Middle frontal gyrus (tissue), 1 donor: Measurements from ENCODE around the gene ALDH1L1.

Experiments
- DNase-seq: peaks from one replicate; pipeline ENCODE4 v3.0.0-alpha.2; 2015; ENCODE audit warnings: low spot score; ENCODE audit errors: extremely low spot score

ALDH1L1 gene

DNA sequence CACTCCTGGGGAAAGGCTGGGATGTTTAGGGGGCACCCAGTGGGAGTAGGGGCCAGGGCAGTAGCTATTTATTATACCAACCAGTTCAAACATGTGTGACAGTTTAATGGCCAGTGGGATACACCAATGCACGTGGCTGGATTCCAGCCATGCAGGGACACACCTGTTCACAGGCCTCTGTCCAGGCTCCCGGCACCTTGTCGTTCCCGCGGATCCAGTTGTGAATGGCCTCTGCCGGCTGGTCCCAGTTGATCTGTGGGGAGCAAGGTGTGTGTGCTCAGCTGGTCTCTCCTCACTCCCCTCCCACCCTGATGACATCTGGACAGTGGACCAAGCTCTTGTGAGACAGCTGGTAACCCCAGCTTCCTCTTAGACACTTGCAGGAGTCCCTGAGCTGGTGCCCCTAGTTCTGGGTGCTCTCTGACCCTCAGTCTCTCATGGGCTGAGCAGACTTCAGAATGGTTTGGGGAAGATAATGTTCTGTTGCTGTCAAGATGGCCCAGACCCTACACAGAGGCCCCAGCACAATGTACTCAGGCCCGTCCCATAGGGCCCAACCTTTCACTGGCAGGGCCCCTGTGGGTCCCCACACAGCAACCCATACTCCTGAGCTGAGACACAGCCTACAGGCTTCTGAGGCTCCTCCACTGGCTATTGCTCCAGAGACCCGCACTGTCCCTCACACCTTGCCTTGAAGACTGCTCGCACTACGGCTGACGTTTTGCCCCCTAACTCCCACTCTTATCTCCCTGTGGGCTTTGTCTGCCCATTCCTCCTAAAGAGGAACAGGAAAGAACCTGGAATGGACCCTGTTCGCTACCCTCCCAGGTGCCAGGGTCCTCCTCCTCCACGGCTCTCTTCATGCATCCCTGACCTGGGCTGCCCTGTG is 25.8 kb downstream of the ALDH1L1 start:
- DNase-seq = no peak

DNA sequence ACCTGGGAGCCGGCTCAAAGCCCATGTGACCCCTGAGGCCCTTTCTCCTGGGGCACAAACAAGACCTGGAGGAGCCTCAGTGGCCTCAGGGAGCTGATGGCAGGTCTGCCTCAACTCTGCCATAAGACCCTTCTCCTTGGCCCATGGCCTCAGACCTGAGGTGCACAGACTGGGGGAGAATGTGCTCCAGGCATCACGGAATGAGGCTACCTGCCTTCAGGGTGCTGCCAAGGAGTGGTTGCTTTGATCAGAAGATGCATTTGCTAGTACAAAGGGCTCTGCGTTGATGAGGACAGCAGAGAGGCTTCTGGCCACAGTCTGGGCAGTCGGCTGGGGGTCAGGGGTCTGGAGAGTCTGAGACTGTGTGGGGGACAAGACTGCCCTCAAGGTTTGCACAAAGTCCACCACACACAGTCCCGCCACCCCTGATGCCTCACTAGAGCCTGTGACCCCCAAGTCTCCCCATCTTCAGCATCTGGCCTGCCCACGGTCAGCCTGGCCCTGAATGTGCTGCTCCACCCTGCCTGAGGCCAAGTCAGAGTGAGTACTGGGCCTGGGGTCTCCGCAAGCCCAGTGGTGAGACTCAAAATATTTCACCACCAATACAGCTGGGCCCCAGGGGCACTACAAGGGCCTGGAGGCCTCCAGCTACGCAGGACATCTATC is 26.6 kb downstream of the ALDH1L1 start:
- no peak for DNase-seq

DNA sequence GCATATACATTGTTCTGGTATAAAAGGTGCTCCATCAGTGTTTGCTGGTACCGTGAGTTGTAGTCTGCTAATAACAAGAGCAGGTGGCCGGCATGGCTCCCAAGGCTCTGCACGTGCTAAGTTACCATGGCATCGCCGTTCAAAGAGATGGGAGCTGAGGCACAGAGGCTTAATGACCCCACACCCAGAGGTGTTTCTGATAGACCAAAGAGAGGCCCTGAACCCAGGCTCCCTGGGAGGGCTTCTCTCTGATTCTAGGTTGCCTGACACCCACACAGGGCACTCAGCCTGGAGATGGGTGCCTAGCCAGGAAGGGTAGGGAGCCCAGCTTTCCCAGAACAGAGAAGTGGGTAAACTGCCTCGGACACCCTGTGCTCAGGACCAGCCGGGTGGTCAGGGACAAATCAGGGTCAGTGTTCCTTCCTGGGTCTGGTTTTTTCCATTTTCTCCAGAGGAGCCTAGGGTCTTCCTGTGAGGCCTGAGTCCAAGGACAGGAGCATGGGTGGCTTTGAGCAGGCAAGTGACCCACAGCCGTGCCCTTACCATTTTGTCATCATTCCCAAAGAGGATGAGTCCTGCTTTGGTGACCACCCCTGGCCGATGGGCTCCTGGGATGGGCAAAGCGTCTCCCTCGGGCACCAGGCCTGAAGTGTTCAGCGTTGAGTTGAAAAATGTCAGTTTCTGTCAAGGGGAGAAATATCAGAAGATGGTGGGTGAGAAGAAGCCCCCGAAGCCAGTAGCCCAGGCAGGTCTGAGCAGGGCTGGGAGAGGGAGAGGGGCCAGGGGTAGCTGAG is 27.3 kb downstream of the ALDH1L1 start:
- no peak for DNase-seq

DNA sequence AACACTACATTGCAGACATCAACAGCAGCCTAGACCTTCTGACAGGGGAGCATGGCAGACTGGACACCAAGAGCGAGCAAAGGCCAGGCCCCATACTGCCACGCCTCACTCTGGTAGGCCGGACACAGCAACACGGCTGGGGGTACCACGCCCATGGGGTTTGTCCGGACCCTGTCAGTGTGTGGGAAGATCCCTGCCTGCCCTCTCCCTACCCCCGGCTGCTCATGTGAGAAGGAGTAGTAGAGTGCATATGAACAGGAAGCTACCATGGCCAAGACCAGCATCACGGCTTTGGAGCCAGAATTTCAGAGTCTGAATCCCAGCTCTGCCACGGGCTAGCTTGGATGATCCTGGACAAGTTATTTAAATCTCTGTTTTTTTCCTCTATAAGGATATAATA is 27.9 kb downstream of the ALDH1L1 start:
- no peak for DNase-seq

DNA sequence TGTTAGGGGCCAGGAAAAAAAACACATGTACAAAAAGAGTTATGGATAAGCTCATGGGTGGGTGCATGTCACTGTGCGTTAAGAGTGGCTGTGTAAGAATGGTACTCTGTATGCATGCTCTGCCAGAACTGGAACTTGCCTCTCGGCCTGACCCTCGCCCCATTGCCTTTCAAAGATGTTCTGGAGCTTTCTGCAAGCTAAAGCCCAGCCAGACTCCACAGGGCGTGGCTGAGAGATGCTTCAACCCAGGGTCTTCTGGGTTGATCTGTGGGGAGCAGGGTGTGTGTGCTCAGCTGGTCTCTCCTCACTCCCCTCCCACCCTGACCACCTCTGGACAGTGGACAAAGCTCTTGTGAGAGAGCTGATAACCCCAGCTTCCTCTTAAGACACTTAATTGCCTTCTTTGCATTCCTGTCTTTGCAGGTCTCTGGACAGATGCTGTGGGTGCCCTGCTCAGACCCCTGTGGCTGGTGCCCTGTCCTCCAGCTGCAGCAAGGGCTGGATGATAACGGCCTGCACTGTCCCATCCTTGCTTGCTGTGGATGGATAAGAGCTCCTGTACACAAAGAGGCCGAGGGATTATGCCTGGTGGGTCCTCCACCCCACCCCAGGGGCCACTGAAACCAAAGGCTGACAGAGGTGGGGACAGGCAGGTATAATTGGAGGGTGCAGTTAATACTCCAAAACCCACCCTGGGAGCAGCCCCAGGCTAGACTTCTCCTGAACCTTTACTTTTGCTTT is 28.7 kb downstream of the ALDH1L1 start:
- no peak for DNase-seq

DNA sequence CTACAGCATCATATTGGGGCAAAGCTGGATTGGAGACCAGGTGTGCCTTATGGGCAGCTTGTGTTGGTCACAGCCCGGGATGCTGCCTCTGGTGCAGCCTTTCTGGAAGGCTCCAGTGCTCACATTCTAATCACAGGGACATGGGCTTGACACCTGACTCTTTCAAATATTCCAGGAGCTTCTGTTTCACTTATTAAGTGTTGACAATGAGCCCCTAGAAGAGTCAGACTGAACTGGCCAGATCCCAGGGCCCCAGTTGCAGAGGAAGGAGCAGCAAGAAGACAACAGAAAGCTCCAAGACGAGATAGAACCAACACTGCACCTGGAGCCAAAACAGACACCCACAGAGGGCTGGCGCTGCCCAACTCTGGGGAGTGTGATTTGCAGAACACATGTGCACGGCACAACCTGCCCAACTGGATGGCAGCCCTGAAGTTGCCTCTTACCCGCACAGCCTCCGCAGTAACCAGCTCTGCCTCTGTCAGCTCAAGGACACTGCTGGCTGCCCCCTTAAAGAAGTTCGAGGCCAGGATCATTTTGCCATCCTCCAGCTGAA is 30.3 kb downstream of the ALDH1L1 start:
- no peak for DNase-seq

DNA sequence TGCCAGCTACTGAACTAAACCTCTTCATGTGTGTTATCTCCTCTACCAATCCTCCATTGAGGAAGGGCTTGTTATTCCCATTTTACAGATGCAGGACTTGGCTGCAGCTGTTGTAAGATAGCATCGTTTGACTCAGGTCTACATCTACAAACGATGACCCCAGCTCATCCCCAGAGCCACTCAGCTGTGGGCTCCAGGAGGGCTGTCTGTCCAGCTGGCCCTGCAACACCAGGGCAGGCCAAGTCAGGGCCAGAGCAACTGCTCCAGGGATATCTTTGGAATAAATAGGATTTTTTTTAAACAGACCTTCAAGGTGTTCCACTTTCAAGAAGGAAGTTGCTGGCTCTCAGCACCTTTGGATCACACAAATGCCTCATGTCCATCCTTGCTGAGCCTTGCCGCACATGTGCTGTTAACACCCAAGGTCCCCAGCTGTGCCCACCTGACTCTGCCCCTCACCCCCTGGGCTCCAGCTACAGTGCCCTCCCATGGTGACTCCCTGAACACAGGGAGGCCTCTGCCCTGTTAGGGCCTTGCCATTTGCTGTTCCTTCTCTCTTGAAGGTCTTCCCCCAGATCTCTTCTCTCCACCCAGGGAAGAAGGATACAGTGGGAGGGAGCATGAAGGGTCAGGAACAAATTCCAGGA is 31.0 kb downstream of the ALDH1L1 start:
- DNase-seq = no peak

DNA sequence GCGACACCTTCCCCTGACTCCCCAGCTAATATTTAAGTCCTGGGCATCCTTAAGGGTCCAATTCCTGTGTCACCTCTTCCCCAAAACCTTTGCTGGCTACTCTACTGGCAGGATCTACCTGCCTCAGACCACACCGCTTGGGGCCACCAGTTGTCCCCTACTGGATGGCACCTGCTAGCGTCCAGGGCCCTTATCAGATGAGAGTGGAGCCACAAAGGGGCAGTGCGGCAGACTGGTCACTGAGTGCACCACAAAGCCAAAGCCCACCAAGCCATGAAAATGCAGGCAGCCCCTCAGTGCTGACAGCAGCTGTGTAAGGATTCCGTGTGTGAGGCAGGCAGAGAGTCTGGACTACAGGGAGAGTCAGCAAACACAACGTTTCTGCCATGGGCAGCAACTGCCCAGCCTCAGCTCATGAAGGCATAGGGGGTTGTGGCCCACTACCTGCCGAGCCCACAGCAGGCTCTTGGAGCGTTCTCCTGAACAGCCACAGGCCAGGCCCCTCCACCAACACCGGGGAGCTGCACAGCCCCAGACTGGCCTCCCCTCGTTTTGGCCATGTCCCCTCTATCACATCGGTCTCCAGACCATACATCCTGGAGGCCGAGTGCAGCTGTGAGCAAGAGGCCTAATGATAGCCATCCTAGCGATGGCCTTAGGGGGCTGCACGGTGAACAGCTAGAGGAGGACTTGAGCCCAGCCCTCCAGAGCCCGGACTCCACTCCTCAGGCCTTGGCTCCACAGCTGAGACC is 32.3 kb downstream of the ALDH1L1 start:
- DNase-seq = no peak

DNA sequence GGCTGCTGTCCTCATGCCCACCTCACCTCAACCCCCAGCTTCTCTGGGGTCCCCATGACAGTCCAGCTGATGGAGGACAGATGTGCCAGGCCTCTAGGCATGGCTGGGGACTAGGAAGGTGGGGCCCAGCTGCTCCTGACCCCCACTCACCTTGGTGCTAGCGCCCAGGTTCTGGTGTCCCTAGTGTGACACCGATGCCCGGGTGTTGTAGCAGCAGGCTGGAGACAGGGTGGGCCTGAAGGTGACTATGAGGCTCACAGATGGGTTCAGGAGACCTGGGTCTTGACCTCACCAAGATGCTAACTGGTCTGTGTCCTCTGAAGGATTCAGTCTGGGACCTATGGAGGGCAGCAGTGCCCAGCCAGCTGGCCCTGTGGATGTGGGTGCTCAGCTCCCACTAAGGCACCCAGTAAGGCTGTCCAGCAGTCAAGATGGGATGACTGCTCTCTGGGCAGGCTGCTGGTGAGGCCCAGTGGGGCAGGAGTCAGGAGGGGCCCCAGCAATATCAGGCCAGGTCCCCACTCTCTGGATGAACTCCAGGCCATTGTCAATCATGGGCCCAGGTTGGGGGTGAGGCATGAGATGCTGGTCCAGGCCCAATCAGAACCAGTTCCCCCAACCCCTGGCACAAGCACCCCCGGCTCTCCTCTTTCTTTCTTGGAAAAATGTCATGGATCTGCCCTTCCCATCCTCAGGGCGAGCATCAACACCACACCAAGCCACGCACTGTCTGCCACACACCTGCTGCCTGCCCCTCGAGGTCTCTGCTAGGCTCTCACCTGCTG is 33.0 kb downstream of the ALDH1L1 start:
- DNase-seq = no peak

DNA sequence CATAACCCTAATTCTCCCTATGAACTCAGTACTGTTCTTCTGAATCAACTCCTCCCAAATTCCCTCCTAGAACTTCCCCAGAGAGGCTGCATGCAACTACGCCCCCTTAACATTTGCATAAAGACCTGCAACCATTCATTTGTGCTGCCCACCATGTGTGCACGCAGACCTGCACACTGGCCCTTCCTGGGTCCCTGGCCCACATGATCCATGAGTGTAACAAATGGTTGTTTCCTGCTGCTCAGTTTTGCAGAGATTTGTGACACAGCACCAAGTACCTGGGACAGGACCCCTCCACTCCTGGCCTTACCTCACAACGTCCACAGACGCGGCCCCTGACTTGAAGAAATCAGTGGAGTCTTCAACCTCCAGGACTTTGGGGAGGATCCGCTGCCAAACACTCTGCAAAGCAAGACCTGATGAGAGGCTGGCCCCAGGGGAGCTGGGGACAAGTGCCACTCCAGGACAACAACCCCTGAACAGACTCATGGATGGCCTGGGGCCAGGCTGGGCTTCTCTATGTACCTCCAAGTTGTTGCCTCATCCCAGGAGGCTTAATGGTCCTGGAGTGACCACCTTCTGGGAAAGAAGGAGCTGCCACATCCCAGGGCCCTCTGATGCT is 33.8 kb downstream of the ALDH1L1 start:
- DNase-seq = no peak

DNA sequence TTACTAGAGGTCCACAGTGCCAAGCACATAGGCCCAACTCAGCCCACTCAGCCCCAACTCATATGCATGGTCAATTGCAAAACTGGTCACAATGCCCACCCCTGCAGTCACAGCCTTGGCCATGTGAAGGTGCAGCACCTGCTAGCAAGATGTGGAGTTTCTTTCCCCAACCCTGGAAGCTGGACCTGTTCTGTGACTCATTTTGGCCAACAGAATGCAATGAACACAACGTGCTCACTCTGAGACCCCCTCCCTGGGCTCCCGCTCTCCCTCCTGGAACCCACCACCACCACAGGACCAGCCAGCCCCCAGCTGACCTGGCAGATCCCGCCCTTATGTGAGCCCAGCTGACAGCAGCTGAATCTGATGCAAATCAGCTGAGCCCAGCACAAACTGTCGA is 34.4 kb downstream of the ALDH1L1 start:
- DNase-seq = no peak

DNA sequence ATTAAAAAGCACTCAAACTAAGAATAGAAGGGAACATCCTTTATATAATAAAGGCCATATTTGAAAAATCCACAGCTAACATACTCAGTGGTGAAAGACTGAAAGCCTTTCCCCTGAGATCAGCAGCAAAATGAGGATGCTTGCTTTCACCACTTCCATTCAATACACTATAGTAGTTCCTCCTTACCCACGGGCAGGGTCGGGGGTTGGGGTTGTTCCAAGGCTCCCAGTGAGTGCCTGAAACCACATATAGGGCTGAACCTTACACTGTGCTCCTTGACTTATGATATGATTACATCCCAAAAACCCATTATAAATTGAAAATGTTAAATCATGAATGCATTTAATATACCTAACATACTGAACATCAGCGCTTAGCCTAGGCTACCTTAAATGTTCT is 37.7 kb downstream of the ALDH1L1 start:
- no peak for DNase-seq

DNA sequence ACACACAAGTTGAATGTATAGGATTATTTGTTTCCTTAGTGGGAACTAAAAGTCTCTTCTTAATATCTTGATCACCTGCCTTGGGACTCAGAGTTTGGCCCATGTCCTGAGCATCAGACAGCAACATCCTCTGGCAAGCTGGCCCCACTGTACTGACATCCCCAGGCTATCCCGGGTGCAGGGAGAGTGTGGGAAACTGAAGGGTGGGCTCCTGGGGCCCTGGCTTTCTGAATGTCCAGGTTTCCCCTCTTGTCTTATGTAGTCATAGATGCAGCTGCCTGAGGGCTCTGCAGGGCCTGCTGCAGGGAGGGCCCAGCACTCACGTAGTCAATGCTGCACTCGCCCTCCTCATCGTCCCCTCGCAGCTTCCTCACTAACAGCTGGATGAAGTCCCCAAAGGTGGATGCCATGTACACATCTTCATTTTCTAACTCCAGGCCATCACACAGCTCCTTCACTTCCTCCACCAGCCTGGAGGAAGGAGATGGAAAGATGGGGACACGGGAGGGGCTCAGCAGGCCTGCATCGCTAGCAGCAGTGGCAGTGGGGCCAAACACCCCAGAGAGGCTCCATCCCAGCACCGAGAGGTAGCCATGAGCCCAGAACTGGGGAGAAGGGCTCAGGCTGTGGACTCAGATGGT is 42.8 kb downstream of the ALDH1L1 start:
- DNase-seq = no peak

DNA sequence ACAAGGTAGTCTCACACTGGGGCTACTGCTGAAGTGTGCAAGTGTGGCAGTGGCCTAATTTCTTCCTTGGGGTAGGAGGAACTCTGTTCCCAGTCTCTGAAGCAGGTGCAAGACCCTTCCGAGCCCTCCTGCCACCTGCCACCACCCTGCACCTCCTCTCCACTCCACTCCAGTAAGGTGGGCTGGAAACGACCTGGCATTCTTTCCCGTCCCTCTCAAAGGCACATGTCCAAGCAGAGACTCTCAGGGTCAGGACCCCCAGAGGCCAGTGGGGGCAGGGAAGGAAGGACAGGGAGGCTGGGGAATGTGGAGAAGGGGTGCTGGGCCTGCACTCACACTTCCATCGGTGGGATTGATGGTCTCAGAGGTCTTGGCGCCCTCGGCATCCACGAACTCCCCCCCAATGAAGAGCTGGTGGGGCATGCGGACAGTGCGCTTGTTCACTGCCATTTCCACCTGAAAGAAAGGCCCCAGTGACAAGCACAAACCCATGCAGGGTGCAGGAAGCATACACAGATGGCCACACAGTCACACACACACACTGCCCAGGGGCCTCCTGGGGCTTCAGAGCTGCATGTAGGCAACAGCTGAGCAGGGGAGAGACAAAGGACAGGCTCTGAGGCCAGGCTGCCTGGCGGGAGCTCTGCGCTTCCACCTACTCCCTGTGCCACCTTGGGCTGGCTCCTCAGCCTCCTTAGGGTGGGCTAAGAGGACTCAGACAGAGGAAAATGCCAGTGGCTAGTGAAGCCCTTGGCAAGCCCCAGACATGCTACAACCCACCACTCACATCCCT is 43.8 kb downstream of the ALDH1L1 start:
- no peak for DNase-seq

DNA sequence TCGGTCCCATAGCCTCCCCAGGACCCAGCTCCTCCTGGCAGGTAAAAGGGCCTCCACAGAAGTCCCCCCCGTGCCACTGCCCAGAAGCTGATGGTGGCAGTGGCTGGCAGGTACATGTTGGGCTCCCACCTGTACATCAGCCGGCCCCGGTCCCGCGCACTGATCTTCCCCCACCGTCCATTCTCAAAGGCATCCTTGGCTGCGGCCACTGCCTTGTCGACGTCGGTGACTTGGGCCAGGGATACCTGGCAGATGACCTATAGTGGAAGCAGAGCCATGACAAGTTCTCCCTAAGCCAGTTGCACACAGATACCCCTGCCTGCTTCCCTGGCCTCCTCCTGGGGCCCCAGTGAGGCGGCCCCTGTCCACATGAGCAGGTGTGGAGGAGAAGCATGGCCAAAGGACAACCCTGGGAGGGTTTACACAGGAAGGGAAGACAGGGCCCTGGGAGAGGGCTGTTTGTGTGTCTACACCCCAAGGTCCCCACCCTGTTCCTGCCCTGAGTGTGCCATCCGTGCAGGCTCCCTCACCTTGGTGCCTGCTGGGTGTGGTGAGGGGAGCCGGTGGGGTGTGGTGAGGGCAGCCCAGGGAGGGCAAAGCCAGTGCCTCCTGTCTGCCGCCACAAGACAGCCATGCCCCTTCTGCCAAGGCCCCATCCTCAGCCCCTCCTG is 44.8 kb downstream of the ALDH1L1 start:
- DNase-seq = no peak

DNA sequence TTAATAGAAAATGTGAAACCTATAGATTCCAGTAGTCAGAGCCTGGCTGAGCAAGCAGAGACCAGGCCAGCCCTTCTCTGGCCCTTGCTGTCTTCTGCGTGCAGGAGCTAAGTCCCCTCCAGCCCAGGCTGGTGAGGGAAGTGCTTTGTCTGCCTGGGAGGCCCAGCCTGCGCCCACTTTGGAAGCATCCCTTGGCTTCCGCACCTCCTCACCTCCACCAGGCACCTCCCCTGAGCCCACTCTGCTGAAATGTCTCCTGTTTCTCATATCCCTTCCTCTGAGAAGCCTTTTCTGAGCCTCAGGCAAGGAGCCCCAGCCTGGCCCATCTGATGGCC is 45.3 kb downstream of the ALDH1L1 start:
- no peak for DNase-seq
